ENCODE data around the gene WDR3.

DNA sequence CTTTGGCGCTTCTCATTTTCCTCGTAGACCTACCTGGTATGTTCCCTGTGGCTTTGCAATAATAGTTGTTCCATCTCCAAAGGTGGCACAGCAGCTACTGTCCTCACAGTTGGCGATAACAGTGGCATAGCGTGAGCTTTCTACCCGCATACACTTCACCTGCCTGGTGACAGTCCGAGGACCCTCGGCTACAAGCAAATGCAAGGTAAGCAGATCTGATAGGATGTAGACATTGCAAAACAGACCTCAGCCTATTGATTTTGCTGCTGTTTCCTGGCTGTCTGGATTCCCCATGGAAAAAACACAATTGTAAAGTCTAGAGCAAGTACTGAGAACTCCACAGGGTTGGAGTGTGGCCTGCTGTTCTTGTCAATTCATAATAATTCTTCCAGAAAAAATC, 78.5 kb downstream of the WDR3 start:
- TF ChIP-seq, protein P1, sequence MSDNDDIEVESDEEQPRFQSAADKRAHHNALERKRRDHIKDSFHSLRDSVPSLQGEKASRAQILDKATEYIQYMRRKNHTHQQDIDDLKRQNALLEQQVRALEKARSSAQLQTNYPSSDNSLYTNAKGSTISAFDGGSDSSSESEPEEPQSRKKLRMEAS (IDR thresholded peaks at IDR 0.05; ENCODE audit: low read depth, low read length) = no peak
- TF ChIP-seq, protein P2, sequence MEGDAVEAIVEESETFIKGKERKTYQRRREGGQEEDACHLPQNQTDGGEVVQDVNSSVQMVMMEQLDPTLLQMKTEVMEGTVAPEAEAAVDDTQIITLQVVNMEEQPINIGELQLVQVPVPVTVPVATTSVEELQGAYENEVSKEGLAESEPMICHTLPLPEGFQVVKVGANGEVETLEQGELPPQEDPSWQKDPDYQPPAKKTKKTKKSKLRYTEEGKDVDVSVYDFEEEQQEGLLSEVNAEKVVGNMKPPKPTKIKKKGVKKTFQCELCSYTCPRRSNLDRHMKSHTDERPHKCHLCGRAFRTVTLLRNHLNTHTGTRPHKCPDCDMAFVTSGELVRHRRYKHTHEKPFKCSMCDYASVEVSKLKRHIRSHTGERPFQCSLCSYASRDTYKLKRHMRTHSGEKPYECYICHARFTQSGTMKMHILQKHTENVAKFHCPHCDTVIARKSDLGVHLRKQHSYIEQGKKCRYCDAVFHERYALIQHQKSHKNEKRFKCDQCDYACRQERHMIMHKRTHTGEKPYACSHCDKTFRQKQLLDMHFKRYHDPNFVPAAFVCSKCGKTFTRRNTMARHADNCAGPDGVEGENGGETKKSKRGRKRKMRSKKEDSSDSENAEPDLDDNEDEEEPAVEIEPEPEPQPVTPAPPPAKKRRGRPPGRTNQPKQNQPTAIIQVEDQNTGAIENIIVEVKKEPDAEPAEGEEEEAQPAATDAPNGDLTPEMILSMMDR (IDR thresholded peaks at IDR 0.05; ENCODE audit: low read depth, low read length) = no peak
- no peak for TF ChIP-seq POLR2A (IDR thresholded peaks at IDR 0.05; ENCODE audit: extremely low read depth, insufficient read length)
- no peak for TF ChIP-seq MYC (IDR thresholded peaks at IDR 0.05; ENCODE audit: low read depth, low read length)
